HG03045 (cell line): ENCODE data around the gene HAP1.

Source experiments
- ATAC-seq: cut with Tn5 transposase; IDR thresholded peaks from one replicate; pipeline ENCODE4 v1.9.1; 2021; ENCODE audit warnings: mild to moderate bottlenecking, moderate library complexity; ENCODE audit not compliant: unreplicated experiment

HAP1 gene

GRCh38 chr17:41766135-41766534, 31.7 kb upstream of the HAP1 start:
- ATAC-seq: no peak

- no peak for ATAC-seq
These were observed 28.9 kb upstream of the HAP1 start for GRCh38 chr17:41763327-41763726.

GRCh38 chr17:41762841-41763240, 28.4 kb upstream of the HAP1 start:
- no peak for ATAC-seq

GRCh38 chr17:41762391-41762790, 27.9 kb upstream of the HAP1 start:
- no peak for ATAC-seq

- ATAC-seq: no peak
These were observed 26.4 kb upstream of the HAP1 start for GRCh38 chr17:41760878-41761277.

- ATAC-seq: no peak
These were observed 24.2 kb upstream of the HAP1 start for GRCh38 chr17:41758601-41759000.

GRCh38 chr17:41754066-41754465, 19.6 kb upstream of the HAP1 start:
- no peak for ATAC-seq

- ATAC-seq: no peak
These were observed 16.8 kb upstream of the HAP1 start for GRCh38 chr17:41751288-41751687.

DNA sequence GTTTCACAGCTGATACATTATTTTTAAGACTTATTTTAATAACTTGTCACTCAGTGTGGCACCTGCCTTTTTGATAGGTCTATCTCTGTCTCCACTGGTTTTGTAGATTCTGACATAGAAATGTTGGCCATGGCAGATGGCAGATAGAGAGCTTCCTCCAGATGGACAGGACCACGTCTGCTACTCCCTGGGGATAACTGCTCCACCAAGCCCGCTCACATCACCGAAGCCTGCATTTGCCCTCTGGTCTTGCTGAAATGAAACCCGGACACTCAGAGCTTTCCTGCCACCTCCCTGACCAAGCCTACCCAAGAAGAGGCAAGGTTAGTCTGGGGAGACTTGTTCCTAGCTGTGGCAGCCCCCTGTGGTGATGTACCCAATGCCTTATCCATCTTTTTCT, 16.4 kb upstream of the HAP1 start:
- ATAC-seq: no peak

GRCh38 chr17:41748275-41748674, 13.8 kb upstream of the HAP1 start:
- no peak for ATAC-seq

DNA sequence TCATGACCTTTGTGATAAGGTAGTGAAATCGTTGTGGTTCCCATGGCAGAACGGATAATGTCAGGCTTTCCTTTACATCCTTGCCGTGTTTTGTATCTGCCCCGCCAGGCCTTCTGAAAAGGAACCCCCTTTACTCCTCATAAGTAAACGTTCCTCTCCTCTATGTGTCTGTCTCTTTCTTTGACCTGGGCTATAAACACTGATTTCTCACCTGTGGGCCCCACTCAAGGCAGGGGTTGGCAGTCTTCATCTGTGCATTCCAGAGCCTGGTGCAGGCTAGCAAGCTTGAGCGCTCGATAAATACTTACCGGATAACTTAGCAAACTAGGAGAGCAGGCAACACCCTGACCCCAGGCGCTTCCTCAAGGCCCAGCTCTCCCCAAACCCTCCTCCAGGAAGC, 7.3 kb upstream of the HAP1 start:
- no peak for ATAC-seq

- no peak for ATAC-seq
These were observed 6.1 kb upstream of the HAP1 start for GRCh38 chr17:41740506-41740905.

GRCh38 chr17:41739661-41740352, 5.4 kb upstream of the HAP1 start:
- no peak for ATAC-seq

GRCh38 chr17:41738801-41739112, 4.3 kb upstream of the HAP1 start:
- ATAC-seq: no peak

DNA sequence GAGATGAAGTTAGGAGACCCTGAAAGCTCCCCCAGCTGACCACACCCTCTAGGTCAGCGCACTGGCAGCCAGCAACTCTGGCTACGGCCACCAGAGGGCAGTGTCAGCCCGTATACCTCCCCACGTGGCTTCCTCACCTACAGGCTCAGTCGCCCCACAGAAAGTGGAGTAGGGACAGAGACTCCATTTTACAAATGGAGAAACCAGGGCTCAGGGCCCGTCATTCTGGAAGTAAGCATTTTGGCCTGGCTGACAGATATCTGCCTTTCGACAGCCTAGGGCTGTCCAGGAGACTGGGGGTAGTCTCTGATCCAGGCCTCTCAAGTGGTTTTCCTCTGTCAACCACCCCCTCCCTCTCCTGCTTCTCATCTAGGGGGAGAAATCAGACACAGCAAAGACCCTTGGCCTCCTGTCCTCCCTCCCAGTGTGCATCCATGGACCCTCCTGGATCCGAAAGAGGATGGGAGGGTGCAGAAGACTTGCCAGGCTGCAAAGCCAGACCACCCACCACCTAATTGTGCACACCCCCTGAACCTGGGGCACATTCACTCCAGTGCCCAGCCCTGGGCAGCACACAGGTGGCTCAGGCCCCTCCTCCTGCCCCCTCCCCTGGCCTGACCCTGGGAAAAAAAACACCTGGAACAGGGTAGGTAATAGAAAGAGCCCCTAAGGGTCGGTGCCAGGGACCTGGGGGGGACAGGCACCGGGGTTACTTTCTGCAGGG, 3.8 kb upstream of the HAP1 start:
- ATAC-seq: no peak

DNA sequence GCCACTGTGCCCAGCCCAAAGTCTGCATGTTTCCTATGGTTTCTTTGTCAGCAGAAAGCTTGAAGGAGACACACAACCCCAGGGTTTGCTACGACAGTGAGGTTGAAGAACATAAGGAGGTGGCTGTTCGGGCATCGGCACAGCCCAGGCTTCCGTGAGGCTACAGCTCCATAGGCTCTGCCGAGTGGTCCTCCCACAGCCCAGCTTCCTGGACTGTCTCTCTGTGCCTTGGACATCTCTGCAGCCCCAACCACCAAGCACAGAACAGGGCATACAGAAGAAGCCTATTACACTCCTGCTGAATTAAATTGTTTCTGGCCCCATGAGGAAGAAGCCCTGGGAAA, 3.2 kb upstream of the HAP1 start:
- ATAC-seq: no peak

DNA sequence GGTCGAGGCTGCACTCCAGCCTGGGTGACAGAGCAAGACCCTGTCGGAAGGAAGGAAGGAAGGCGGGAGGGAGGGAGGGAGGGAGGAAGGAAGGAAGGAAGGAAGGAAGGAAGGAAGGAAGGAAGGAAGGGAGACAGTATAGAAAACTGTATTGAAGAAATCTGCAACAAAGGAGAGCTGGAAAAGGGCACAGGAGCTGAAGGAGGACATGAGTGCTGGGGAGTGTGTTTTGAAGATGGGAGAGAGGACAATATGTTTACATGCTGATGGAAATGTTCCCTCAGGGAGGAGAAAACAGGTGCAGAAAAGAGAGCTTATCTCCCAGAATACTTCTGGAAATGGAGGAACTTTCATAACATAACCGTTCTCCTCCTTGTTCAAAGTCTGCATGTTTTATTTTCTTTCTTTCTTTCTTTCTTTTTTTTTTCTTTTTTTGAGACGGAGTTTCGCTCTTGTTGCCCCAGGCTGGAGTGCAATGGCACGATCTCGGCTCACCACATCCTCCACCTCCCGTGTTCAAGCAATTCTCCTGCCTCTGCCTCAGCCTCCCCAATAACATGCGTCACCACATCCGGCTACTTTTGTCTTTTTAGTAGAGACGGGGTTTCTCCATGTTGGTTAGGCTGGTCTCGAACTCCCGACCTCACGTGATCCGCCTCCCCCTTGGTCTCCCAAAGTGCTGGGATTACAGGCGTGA, 2.7 kb upstream of the HAP1 start:
- ATAC-seq: no peak

GRCh38 chr17:41735744-41736143, 1.3 kb upstream of the HAP1 start:
- no peak for ATAC-seq

DNA sequence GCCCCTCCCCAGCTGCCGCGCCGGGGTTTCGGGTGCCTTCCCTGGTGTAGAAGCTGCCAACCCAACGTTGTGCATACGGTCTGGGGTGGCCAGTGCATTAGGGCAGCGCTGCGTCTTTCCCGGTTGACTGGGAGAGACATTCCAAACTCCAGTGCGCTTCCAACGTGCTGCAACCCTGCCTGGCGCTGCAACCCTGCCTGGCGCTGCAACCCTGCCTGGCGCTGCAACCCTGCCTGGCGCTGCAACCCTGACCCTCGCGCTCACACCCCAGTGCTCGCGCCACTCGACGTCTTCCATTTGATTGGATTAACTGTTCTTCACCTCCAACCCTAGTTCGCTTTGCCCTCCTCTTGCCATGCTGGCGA, 488 bp upstream of the HAP1 start:
- ATAC-seq: no peak

- ATAC-seq: no peak
These were observed 900 bp downstream of the HAP1 start for GRCh38 chr17:41733348-41734138.

DNA sequence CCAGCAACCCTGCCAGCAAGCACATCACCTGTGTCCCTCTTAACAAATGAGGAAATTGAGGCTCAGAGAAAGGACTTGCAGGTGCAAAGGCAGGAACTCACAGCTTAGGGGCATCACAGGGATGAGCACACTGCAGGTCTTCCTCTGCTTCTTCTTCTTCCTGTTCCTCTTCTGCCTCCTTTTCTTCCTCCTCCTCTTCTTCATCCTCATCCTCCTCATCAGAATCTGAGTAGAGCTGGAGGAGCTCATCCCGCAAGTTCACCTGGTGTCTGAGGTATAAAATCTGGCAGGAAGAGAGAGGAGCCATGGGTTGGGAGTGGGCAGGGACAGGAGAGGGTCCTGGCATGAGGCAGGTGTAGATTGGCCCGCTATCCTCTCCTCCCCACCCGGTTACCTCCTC, 2.6 kb downstream of the HAP1 start:
- ATAC-seq: no peak

DNA sequence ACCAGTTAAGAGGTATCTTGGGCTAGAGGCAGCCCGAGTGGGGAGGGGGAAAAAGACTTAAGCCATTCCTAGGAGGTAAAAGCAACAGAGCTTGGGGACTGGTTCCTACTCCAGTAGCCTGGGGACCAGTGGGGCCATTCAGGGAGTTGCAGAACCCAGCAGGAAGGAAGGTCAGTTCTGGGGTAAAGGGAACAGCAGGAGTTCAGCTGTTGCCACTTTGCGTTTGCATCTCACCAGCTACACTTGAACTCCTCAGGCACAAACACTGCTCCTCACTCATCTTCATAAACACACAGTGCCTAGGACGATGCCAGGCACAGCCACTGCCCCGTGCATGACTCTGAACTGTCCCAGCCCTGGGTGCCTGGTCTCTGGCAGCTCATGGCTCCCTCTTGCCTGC, 4.0 kb downstream of the HAP1 start:
- no peak for ATAC-seq
